Measurements from ENCODE around the gene ZNF500.

The ZNF500 gene

GRCh38 chr16:4780235-4780634, 13.3 kb upstream of the ZNF500 start:
- H3K4me3 ChIP-seq (ENCODE audit: low read depth, low read length) = no peak overlapping the region
- no peak for TF ChIP-seq CTCF (IDR thresholded peaks at IDR 0.05; ENCODE audit: borderline replicate concordance, insufficient read depth, low read depth, low read length)

- no peak overlapping the region for H3K4me3 ChIP-seq (ENCODE audit: low read depth, low read length)
- TF ChIP-seq CTCF (IDR thresholded peaks at IDR 0.05; ENCODE audit: borderline replicate concordance, insufficient read depth, low read depth, low read length) = no peak
Measured at GRCh38 chr16:4778050-4778392, 11.1 kb upstream of the ZNF500 start.

GRCh38 chr16:4777339-4778049, 10.5 kb upstream of the ZNF500 start:
- no peak overlapping the region for H3K4me3 ChIP-seq (ENCODE audit: low read depth, low read length)

GRCh38 chr16:4776141-4776705, 9.3 kb upstream of the ZNF500 start:
- TF ChIP-seq CTCF (IDR thresholded peaks at IDR 0.05; ENCODE audit: borderline replicate concordance, insufficient read depth, low read depth, low read length) = no peak
- H3K4me3 ChIP-seq (ENCODE audit: low read depth, low read length) = no peak overlapping the region

More at GRCh38 chr16:4777339-4778049, 10.5 kb upstream of the ZNF500 start:
- TF ChIP-seq CTCF (IDR thresholded peaks at IDR 0.05; ENCODE audit: borderline replicate concordance, insufficient read depth, low read depth, low read length) = no peak

GRCh38 chr16:4775005-4775404, 8.0 kb upstream of the ZNF500 start:
- H3K4me3 ChIP-seq (ENCODE audit: low read depth, low read length) = no peak overlapping the region
- TF ChIP-seq CTCF (IDR thresholded peaks at IDR 0.05; ENCODE audit: borderline replicate concordance, insufficient read depth, low read depth, low read length) = no peak

GRCh38 chr16:4772351-4772750, 5.4 kb upstream of the ZNF500 start:
- no peak for TF ChIP-seq CTCF (IDR thresholded peaks at IDR 0.05; ENCODE audit: borderline replicate concordance, insufficient read depth, low read depth, low read length)
- H3K4me3 ChIP-seq (ENCODE audit: low read depth, low read length) = no peak overlapping the region

GRCh38 chr16:4771646-4772045, 4.7 kb upstream of the ZNF500 start:
- TF ChIP-seq CTCF (IDR thresholded peaks at IDR 0.05; ENCODE audit: borderline replicate concordance, insufficient read depth, low read depth, low read length) = no peak
- no peak overlapping the region for H3K4me3 ChIP-seq (ENCODE audit: low read depth, low read length)
